Measurements from ENCODE around the gene GHR.

GRCh38 chr5:42400474-42400873, 22.8 kb upstream of the GHR start:
- TF ChIP-seq CTCF (IDR thresholded peaks at IDR 0.05): no peak
- TF ChIP-seq POLR2A (IDR thresholded peaks at IDR 0.05): no peak
